SJCRH30 (cell line): ENCODE measurements around the gene CEACAM8. TPM values are rescaled to one million over a fixed set of nuclear protein-coding genes. Genes with fewer than 3 reads are reported as not detected.
"Not testable (repeated sequence)": the region's sequence is repeated elsewhere in the genome, so short reads cannot be mapped to it uniquely, and the experiment has no call there.

Experiments used
- DNase-seq, 2 experiments: peaks; one replicate each; pipeline ENCODE4 v3.0.0-alpha.2; 2015 to 2020
- H3K27ac ChIP-seq: fragments of 250-450 bp; sonication (Bioruptor Pico); 2 replicates; pipeline ENCODE4 v1.5.1; 2020; ENCODE audit warnings: mild to moderate bottlenecking, moderate library complexity
- H3K27me3 ChIP-seq: fragments of 250-450 bp; sonication (Bioruptor Pico); 2 replicates; pipeline ENCODE4 v1.5.1; 2020; ENCODE audit warnings: mild to moderate bottlenecking, moderate library complexity
- H3K36me3 ChIP-seq: fragments of 250-450 bp; sonication (Bioruptor Pico); 2 replicates; pipeline ENCODE4 v1.5.1; 2020; ENCODE audit warnings: mild to moderate bottlenecking, moderate library complexity
- H3K4me1 ChIP-seq: fragments of 250-450 bp; sonication (Bioruptor Pico); 2 replicates; pipeline ENCODE4 v1.5.1; 2020; ENCODE audit warnings: mild to moderate bottlenecking, moderate library complexity
- H3K4me3 ChIP-seq: fragments of 250-450 bp; sonication (Bioruptor Pico); 2 replicates; pipeline ENCODE4 v1.5.1; 2020; ENCODE audit warnings: mild to moderate bottlenecking, moderate library complexity
- H3K9me3 ChIP-seq: fragments of 250-450 bp; sonication (Bioruptor Pico); replicated peaks from 2 replicates; pipeline ENCODE4 v1.5.1; 2020; ENCODE audit warnings: mild to moderate bottlenecking, moderate library complexity
- total RNA-seq: library from RNA; depleted of rRNA; stranded (reverse); fragments of >200 nt; shearing (Covaris generic); gene quantifications from 2 replicates; pipeline ENCODE4 v1.2.3, GENCODE V29; 2014; rRNA removed

Gene CEACAM8
- total RNA-seq = not detected in 2 replicates

GRCh38 chr19:42594617-42595489, at the start of gene CEACAM8:
CEACAM8 (minus strand) TSS chr19:42594924; CDS start chr19:42594828, 96 bp downstream.
- Histone ChIP-seq H3K4me3 (no peak within 1 kb of the TSS), H3K9me3 (no peaks in the 10 kb centered on the region), H3K36me3 (no peaks in the 10 kb centered on the region), H3K4me1 (no peaks in the 10 kb centered on the region), H3K27ac (no peak within 1 kb of the TSS), H3K27me3 (0 out of 2 replicates have a peak, but pooled peaks cover 1% of the 10 kb centered on the region)
- DNase-seq = no peak

GRCh38 chr19:42639324-42640092, 44.8 kb upstream of the CEACAM8 start:
- H3K9me3 ChIP-seq, H3K4me1 ChIP-seq: not testable (repeated sequence)

GRCh38 chr19:42635233-42635539, 40.5 kb upstream of the CEACAM8 start:
- H3K4me3 ChIP-seq = no peak overlapping the region
- H3K27ac ChIP-seq = no peak overlapping the region
- no peaks in the 10 kb centered on the region for H3K4me1 ChIP-seq
- no peak for DNase-seq
- H3K27me3 ChIP-seq = peaks cover 9% of the 10 kb centered on the region
- H3K36me3 ChIP-seq = no peaks in the 10 kb centered on the region
- H3K9me3 ChIP-seq = no peaks in the 10 kb centered on the region

More at GRCh38 chr19:42639324-42640092, 44.8 kb upstream of the CEACAM8 start:
- DNase-seq, H3K27ac ChIP-seq, H3K36me3 ChIP-seq, H3K4me3 ChIP-seq, H3K27me3 ChIP-seq: not testable (repeated sequence)

GRCh38 chr19:42634409-42635232, 39.9 kb upstream of the CEACAM8 start:
- DNase-seq = peak; percentile 33 to 60
- Histone ChIP-seq H3K4me1 (no peaks in the 10 kb centered on the region), H3K27ac (no peak overlapping the region), H3K36me3 (no peaks in the 10 kb centered on the region), H3K9me3 (no peaks in the 10 kb centered on the region), H3K4me3 (no peak overlapping the region), H3K27me3 (peaks cover 9% of the 10 kb centered on the region)

GRCh38 chr19:42629191-42629590, 34.5 kb upstream of the CEACAM8 start:
- H3K27ac ChIP-seq = no peak overlapping the region
- no peak overlapping the region for H3K4me3 ChIP-seq
- H3K36me3 ChIP-seq = no peaks in the 10 kb centered on the region
- H3K4me1 ChIP-seq = no peaks in the 10 kb centered on the region
- DNase-seq = no peak
- no peaks in the 10 kb centered on the region for H3K9me3 ChIP-seq
- peaks cover 9% of the 10 kb centered on the region for H3K27me3 ChIP-seq

- Histone ChIP-seq H3K36me3 (no peaks in the 10 kb centered on the region), H3K4me3 (no peak overlapping the region), H3K4me1 (no peaks in the 10 kb centered on the region), H3K9me3 (no peaks in the 10 kb centered on the region), H3K27me3 (peaks cover 9% of the 10 kb centered on the region), H3K27ac (no peak overlapping the region)
- no peak for DNase-seq
Measured at GRCh38 chr19:42628411-42629140, 33.9 kb upstream of the CEACAM8 start.

- H3K27me3 ChIP-seq = peaks cover 9% of the 10 kb centered on the region
Measured at GRCh38 chr19:42627916-42628315, 33.2 kb upstream of the CEACAM8 start.

GRCh38 chr19:42626181-42626580, 31.5 kb upstream of the CEACAM8 start:
- Histone ChIP-seq H3K36me3 (no peaks in the 10 kb centered on the region), H3K4me1 (no peaks in the 10 kb centered on the region), H3K9me3 (no peaks in the 10 kb centered on the region), H3K27me3 (peaks cover 5% of the 10 kb centered on the region; the same call in 1 of the 2 replicates), H3K27ac (no peak overlapping the region), H3K4me3 (no peak overlapping the region)
- DNase-seq = no peak

More at GRCh38 chr19:42627916-42628315, 33.2 kb upstream of the CEACAM8 start:
- Histone ChIP-seq H3K4me1 (no peaks in the 10 kb centered on the region), H3K27ac (no peak overlapping the region), H3K4me3 (no peak overlapping the region), H3K9me3 (no peaks in the 10 kb centered on the region), H3K36me3 (no peaks in the 10 kb centered on the region)
- DNase-seq = no peak

GRCh38 chr19:42619271-42619670, 24.5 kb upstream of the CEACAM8 start:
- H3K27me3 ChIP-seq = no peaks in the 10 kb centered on the region
- DNase-seq = no peak

GRCh38 chr19:42613666-42614065, 18.9 kb upstream of the CEACAM8 start:
- no peak overlapping the region for H3K27ac ChIP-seq
- no peaks in the 10 kb centered on the region for H3K36me3 ChIP-seq
- no peak overlapping the region for H3K4me3 ChIP-seq
- no peaks in the 10 kb centered on the region for H3K9me3 ChIP-seq
- DNase-seq = no peak
- H3K4me1 ChIP-seq = no peaks in the 10 kb centered on the region
- no peaks in the 10 kb centered on the region for H3K27me3 ChIP-seq

More at GRCh38 chr19:42619271-42619670, 24.5 kb upstream of the CEACAM8 start:
- H3K4me1 ChIP-seq = no peaks in the 10 kb centered on the region
- H3K9me3 ChIP-seq = no peaks in the 10 kb centered on the region
- no peaks in the 10 kb centered on the region for H3K36me3 ChIP-seq
- no peak overlapping the region for H3K4me3 ChIP-seq
- no peak overlapping the region for H3K27ac ChIP-seq

- H3K4me3 ChIP-seq, DNase-seq, H3K4me1 ChIP-seq, H3K36me3 ChIP-seq, H3K9me3 ChIP-seq, H3K27me3 ChIP-seq, H3K27ac ChIP-seq: not testable (repeated sequence)
Measured at GRCh38 chr19:42610401-42610915, 15.7 kb upstream of the CEACAM8 start.

- H3K4me3 ChIP-seq = no peak overlapping the region
- peak; percentile 58 to 69 for DNase-seq
Measured at GRCh38 chr19:42606660-42607351, 12.1 kb upstream of the CEACAM8 start.

GRCh38 chr19:42601811-42602443, 7.2 kb upstream of the CEACAM8 start:
- Histone ChIP-seq H3K4me1 (no peaks in the 10 kb centered on the region), H3K36me3 (no peaks in the 10 kb centered on the region), H3K9me3 (no peaks in the 10 kb centered on the region), H3K27ac (no peak overlapping the region), H3K27me3 (no peaks in the 10 kb centered on the region), H3K4me3 (no peak overlapping the region)
- DNase-seq = peak; percentile 31 to 61

More at GRCh38 chr19:42606660-42607351, 12.1 kb upstream of the CEACAM8 start:
- Histone ChIP-seq H3K36me3 (no peaks in the 10 kb centered on the region), H3K4me1 (no peaks in the 10 kb centered on the region), H3K27me3 (no peaks in the 10 kb centered on the region), H3K27ac (no peak overlapping the region), H3K9me3 (no peaks in the 10 kb centered on the region)
